Measurements from ENCODE around the gene LRP8. TPM values are rescaled to one million over a fixed set of nuclear protein-coding genes. Genes with fewer than 3 reads are reported as not detected.

LRP8 gene
- total RNA-seq, 1 donor from 2014 or later = 15.8 TPM

DNA sequence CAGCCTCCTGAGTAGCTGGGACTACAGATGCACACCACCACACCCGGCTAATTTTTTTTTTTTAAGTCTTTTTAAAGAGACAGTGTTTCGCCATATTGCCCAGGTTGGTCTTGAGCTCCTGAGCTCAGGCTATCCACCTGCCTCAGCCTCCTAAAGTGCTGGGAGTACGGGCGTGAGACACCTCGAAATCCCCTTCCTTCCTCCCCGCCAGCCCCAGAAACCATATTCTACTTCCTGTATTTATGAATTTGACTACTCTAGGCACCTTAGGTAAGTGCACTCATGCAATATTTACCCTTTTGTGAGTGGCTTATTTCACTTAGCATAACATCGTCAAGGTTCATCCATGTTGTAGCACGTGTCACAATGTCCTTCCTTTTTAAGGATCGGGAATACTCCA, 6.9 kb upstream of the LRP8 start:
- Mint-ChIP-seq H3K27ac (ENCODE audit: unreplicated experiment) (no peak overlapping the region), H3K27me3 (ENCODE audit: unreplicated experiment) (peaks cover 6% of the 10 kb centered on the region), H3K36me3 (ENCODE audit: low read depth, unreplicated experiment) (no peaks in the 10 kb centered on the region), H3K9me3 (ENCODE audit: unreplicated experiment) (no peaks in the 10 kb centered on the region), H3K4me3 (ENCODE audit: unreplicated experiment) (no peak overlapping the region), H3K4me1 (ENCODE audit: unreplicated experiment) (no peaks in the 10 kb centered on the region)
- DNase-seq (ENCODE audit: low spot score) = no peak
- TF ChIP-seq, protein P1, sequence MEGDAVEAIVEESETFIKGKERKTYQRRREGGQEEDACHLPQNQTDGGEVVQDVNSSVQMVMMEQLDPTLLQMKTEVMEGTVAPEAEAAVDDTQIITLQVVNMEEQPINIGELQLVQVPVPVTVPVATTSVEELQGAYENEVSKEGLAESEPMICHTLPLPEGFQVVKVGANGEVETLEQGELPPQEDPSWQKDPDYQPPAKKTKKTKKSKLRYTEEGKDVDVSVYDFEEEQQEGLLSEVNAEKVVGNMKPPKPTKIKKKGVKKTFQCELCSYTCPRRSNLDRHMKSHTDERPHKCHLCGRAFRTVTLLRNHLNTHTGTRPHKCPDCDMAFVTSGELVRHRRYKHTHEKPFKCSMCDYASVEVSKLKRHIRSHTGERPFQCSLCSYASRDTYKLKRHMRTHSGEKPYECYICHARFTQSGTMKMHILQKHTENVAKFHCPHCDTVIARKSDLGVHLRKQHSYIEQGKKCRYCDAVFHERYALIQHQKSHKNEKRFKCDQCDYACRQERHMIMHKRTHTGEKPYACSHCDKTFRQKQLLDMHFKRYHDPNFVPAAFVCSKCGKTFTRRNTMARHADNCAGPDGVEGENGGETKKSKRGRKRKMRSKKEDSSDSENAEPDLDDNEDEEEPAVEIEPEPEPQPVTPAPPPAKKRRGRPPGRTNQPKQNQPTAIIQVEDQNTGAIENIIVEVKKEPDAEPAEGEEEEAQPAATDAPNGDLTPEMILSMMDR (IDR thresholded peaks at IDR 0.05; ENCODE audit: unreplicated experiment) = no peak

DNA sequence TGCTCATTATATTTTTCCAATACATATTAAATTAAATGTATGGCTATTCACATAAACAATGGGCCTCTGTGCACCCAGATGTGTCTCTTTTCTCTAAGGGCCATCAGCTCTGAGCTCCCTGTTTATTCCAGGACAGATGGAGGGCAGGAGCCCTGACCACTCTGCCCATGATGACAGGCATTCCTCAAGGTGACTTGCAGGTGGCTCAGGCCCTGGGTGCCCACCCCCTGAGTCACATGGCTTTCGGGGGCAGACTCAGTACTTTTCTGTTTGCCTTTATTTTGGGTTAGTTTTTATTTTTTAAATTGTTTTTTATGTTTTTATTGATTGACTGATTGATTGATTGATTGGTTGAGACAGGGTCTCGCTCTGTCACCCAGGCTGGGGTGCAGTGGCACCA, 6.4 kb upstream of the LRP8 start:
- H3K4me1 Mint-ChIP-seq (ENCODE audit: unreplicated experiment) = no peaks in the 10 kb centered on the region
- no peak overlapping the region for H3K4me3 Mint-ChIP-seq (ENCODE audit: unreplicated experiment)
- H3K27me3 Mint-ChIP-seq (ENCODE audit: unreplicated experiment) = peaks cover 6% of the 10 kb centered on the region
- DNase-seq (ENCODE audit: low spot score) = no peak
- no peaks in the 10 kb centered on the region for H3K9me3 Mint-ChIP-seq (ENCODE audit: unreplicated experiment)
- H3K36me3 Mint-ChIP-seq (ENCODE audit: low read depth, unreplicated experiment) = no peaks in the 10 kb centered on the region
- TF ChIP-seq, protein P1 (IDR thresholded peaks at IDR 0.05; ENCODE audit: unreplicated experiment) = no peak
- H3K27ac Mint-ChIP-seq (ENCODE audit: unreplicated experiment) = no peak overlapping the region

DNA sequence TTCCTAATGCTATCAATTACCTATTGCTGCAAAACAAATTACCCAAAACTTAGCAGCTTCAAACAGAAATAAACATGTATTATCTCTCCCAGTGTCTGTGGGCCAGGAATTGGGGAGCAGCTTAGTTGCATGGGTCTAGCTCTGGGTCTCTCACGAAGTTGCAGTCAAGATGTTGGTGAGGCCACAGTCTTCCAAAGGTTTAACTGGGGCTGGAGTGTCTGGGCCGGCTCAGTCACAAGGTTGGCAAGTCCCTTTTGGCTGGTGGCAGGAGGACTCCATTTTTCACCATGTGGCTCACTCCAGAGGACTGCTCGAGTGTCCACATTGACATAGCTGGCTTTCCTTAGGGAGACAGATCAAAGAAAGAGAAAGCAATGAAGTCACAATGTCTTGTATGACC, 5.0 kb upstream of the LRP8 start:
- no peak overlapping the region for H3K4me3 Mint-ChIP-seq (ENCODE audit: unreplicated experiment)
- no peak overlapping the region for H3K27ac Mint-ChIP-seq (ENCODE audit: unreplicated experiment)
- TF ChIP-seq, protein P1 (IDR thresholded peaks at IDR 0.05; ENCODE audit: unreplicated experiment) = no peak
- DNase-seq (ENCODE audit: low spot score) = no peak
- no peaks in the 10 kb centered on the region for H3K4me1 Mint-ChIP-seq (ENCODE audit: unreplicated experiment)
- H3K27me3 Mint-ChIP-seq (ENCODE audit: unreplicated experiment) = peaks cover 6% of the 10 kb centered on the region
- H3K9me3 Mint-ChIP-seq (ENCODE audit: unreplicated experiment) = no peaks in the 10 kb centered on the region
- H3K36me3 Mint-ChIP-seq (ENCODE audit: low read depth, unreplicated experiment) = no peaks in the 10 kb centered on the region

DNA sequence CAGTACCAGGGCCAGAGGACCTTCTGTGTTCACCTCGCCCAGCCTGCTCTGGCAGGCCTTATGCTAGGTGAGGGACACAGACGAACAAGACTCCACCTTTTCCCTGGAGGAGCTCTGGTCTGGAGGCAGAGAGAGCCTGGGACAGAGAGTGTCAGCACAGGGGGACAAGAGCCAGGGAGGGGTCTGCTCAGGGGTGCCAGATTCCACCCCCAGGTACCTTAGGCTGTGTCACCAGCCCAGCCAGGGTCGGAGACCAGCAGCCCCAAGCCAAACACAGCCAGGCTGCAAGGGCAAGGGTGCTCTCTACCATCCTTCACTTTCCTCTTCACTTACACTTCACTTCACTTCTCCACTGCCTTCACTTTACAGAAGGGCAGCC, 4.3 kb upstream of the LRP8 start:
- Mint-ChIP-seq H3K9me3 (ENCODE audit: unreplicated experiment) (no peaks in the 10 kb centered on the region), H3K27ac (ENCODE audit: unreplicated experiment) (no peak overlapping the region), H3K4me3 (ENCODE audit: unreplicated experiment) (no peak overlapping the region), H3K4me1 (ENCODE audit: unreplicated experiment) (peaks cover under 1% of the 10 kb centered on the region), H3K36me3 (ENCODE audit: low read depth, unreplicated experiment) (no peaks in the 10 kb centered on the region), H3K27me3 (ENCODE audit: unreplicated experiment) (peaks cover 6% of the 10 kb centered on the region)
- TF ChIP-seq, protein P1 (IDR thresholded peaks at IDR 0.05; ENCODE audit: unreplicated experiment) = no peak
- DNase-seq (ENCODE audit: low spot score) = no peak

DNA sequence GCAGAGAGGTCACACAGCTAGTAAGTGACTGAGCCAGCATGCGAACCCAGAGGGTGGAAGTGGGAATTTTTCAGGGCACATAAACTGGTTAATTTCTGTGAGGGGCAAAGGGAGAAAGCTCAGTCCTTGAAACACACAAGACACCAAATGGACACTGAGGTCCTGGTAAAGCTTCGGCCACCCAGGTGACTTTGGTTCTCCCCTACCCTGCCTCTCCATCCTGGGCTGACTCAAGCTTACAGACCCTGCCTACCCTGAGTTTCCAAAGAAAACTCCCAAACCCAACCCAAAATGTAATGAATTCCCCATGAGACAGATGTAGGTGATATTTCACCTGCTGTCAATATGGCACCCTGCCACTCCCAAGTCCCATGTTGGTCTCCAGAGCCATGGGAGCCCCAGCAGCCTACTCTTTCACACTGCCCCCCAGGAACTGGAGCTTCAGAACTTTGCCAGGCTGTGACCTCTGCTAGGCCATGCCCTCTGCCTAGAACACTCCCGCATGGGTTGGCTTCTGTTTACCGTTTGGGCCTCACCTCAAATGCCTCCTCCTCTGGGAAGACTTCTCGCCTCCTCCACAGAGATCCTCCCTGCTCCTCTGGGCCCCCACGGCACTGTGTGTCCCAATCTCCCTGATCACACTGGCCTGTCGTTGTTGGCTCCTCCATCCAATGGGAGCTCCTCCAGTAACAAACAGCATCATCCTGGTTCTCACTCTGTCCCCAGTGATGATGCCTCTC, 3.7 kb upstream of the LRP8 start:
- TF ChIP-seq, protein P1 (IDR thresholded peaks at IDR 0.05; ENCODE audit: unreplicated experiment) = no peak

More for the DNA sequence above, 3.7 kb upstream of the LRP8 start:
- Mint-ChIP-seq H3K27ac (ENCODE audit: unreplicated experiment) (no peak overlapping the region), H3K9me3 (ENCODE audit: unreplicated experiment) (no peaks in the 10 kb centered on the region), H3K27me3 (ENCODE audit: unreplicated experiment) (peaks cover 6% of the 10 kb centered on the region), H3K4me3 (ENCODE audit: unreplicated experiment) (no peak overlapping the region), H3K4me1 (ENCODE audit: unreplicated experiment) (peaks cover 3% of the 10 kb centered on the region), H3K36me3 (ENCODE audit: low read depth, unreplicated experiment) (no peaks in the 10 kb centered on the region)
- DNase-seq (ENCODE audit: low spot score) = no peak

All from endothelial cell (in vitro differentiated cells).